Measurements from ENCODE around the gene AWAT2. TPM values are rescaled to one million over a fixed set of nuclear protein-coding genes. Genes with fewer than 3 reads are reported as not detected.

The AWAT2 gene
- total and polyA plus RNA-seq, 7 donors = 0.60 TPM; not detected in 6

- no peak overlapping the region for H3K4me3 ChIP-seq
- H3K9me3 ChIP-seq = no peaks in the 10 kb centered on the region
- TF ChIP-seq EP300 (IDR thresholded peaks at IDR 0.05) (no peak), POLR2AphosphoS5 (IDR thresholded peaks at IDR 0.05) (no peak), POLR2A (IDR thresholded peaks at IDR 0.05) (no peak), CTCF (IDR thresholded peaks at IDR 0.05) (peak in 1 of 4 experiments; percentile 27)
- no peak overlapping the region for H3K27ac ChIP-seq
- H3K36me3 ChIP-seq = no peaks in the 10 kb centered on the region
- 67 to 76% methylated on average over 10 of the region's 10 CpGs for WGBS, 2 donors
- no peak for DNase-seq
- no peaks in the 10 kb centered on the region for H3K4me1 ChIP-seq
- no peaks in the 10 kb centered on the region for H3K27me3 ChIP-seq
- intact Hi-C loops (cut with DNase I) = loop anchor here (10.0 kb wide), 1 partner anchor 61 kb away; no protein-coding TSS in a partner anchor
These were observed 16.2 kb downstream of the AWAT2 start for GRCh38 chrX:70033348-70034051.

GRCh38 chrX:70032792-70033191 is 16.9 kb downstream of the AWAT2 start:
- intact Hi-C loops (cut with DNase I) = loop anchor here (10.0 kb wide), 1 partner anchor 62 kb away; no protein-coding TSS in a partner anchor
- Histone ChIP-seq H3K4me3 (no peak overlapping the region), H3K9me3 (no peaks in the 10 kb centered on the region), H3K27me3 (no peaks in the 10 kb centered on the region), H3K4me1 (no peaks in the 10 kb centered on the region), H3K27ac (no peak overlapping the region), H3K36me3 (no peaks in the 10 kb centered on the region)
- WGBS, 2 donors = 68 to 79% methylated on average over 2 of the region's 2 CpGs
- no peak for DNase-seq
- no peak for TF ChIP-seq POLR2AphosphoS5 (IDR thresholded peaks at IDR 0.05)
- TF ChIP-seq EP300 (IDR thresholded peaks at IDR 0.05) = no peak
- TF ChIP-seq CTCF (IDR thresholded peaks at IDR 0.05) = no peak
- TF ChIP-seq POLR2A (IDR thresholded peaks at IDR 0.05) = no peak

- no peak for DNase-seq
- no peaks in the 10 kb centered on the region for H3K27me3 ChIP-seq
- intact Hi-C loops (cut with DNase I) = loop anchor here (10.0 kb wide), 1 partner anchor 64 kb away; no protein-coding TSS in a partner anchor
- H3K9me3 ChIP-seq = no peaks in the 10 kb centered on the region
- H3K4me3 ChIP-seq = no peak overlapping the region
- WGBS, 2 donors = 7% methylated on average over 4 of the region's 4 CpGs
- H3K4me1 ChIP-seq = no peaks in the 10 kb centered on the region
- H3K27ac ChIP-seq = no peak overlapping the region
- H3K36me3 ChIP-seq = no peaks in the 10 kb centered on the region
- TF ChIP-seq POLR2AphosphoS5 (IDR thresholded peaks at IDR 0.05) (no peak), EP300 (IDR thresholded peaks at IDR 0.05) (no peak), POLR2A (IDR thresholded peaks at IDR 0.05) (no peak), CTCF (IDR thresholded peaks at IDR 0.05) (peak in 3 of 4 experiments; percentile 41 to 52 (median 43))
These were observed 19.4 kb downstream of the AWAT2 start for GRCh38 chrX:70030301-70030767.

GRCh38 chrX:70029863-70030262 is 19.9 kb downstream of the AWAT2 start:
- no peak overlapping the region for H3K27ac ChIP-seq
- H3K4me3 ChIP-seq = no peak overlapping the region
- H3K36me3 ChIP-seq = no peaks in the 10 kb centered on the region
- H3K4me1 ChIP-seq = no peaks in the 10 kb centered on the region
- H3K27me3 ChIP-seq = no peaks in the 10 kb centered on the region
- 61 to 70% methylated on average over 4 of the region's 4 CpGs for WGBS, 2 donors
- no peaks in the 10 kb centered on the region for H3K9me3 ChIP-seq
- no peak for DNase-seq
- TF ChIP-seq POLR2AphosphoS5 (IDR thresholded peaks at IDR 0.05) (no peak), CTCF (IDR thresholded peaks at IDR 0.05) (no peak), POLR2A (IDR thresholded peaks at IDR 0.05) (no peak), EP300 (IDR thresholded peaks at IDR 0.05) (no peak)
- intact Hi-C loops (cut with DNase I) = loop anchor here (2.0 to 10.0 kb wide), 2 partner anchors 65 to 491 kb away; no protein-coding TSS in a partner anchor
